MV-4-11 (cell line): ENCODE measurements around the gene OPN3.

Source experiments
- DNase-seq: peaks from one replicate; lab custom pipeline; 2025; lab: John Stamatoyannopoulos, UW

The OPN3 gene

DNA sequence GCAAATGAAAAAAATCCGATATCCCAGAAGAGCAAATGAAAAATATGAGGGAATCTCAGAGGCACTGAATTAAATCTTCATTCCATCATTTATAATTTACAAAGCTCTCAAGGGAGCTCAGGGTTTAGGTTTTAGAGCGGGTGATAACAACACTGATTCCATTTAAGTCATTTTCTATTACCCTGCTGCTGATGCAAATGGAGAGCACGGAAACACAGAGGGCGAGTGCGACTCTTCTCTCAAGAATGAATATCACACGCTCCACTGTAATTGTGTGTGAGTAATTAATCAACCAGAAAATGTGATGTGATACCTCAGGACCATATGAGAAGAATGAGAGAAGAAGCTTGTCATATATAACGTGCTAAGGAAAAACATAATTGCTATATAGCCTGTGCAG is 22.7 kb downstream of the OPN3 start:
- no peak for DNase-seq

DNA sequence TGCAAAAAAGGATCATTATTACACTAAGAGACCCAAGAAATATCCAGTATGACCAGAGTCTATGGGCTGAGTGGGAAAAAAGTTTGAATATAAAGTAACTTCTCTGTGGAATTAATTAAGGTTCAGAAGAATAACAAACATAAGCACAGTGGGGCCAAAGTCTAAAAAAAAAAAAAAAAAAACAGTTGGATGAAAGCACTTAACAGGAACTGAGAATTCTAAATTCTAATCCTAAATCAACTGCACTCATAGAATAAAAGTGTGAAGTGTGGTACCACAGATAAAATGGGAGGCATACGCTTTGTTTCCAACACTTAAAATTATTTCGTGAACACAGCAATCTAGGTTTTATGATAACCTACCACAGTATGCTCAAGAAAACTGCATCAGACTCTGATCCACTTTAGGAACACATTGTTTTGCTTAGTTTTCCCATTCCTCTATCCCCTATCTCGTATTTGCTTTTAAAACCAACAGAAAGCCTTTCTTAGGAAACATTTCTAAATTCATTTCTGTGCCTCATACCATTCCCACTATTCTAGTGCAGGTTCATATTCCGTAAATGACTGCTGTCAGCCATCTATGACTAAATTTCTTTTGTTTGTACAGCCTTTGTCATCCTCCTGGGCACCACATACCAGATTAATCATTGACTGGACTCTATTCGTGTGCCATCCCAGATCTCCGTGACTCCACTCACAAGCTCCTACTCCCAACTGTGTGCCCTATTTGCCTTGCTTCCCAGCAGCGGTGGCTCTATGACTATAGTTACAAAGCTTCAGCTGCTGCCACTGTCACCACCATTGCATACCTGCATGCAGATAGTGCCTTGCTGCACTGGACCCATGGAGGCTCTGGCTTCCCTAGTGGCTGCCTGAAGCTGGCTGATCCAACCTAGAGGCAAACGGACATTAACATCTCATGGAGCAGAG is 24.9 kb downstream of the OPN3 start:
- DNase-seq = peak; percentile 37

DNA sequence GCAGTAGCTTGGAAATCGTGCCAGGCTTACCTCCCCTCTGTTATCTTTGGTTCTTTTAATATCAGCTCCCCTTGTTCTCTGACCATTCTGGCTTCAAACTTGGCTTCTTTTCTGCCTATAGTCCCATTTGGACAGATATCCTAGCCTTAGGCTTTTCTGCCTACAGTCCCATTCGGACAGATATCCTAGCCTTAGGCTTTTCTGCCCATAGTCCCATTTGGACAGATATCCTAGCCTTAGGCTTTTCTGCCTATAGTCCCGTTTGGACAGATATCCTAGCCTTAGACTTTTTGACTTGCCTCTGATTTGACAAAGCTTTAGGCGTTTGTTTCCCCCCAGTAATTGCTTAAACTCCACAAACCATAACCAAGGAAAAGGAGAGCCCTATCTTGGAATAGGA is 25.6 kb downstream of the OPN3 start:
- no peak for DNase-seq

DNA sequence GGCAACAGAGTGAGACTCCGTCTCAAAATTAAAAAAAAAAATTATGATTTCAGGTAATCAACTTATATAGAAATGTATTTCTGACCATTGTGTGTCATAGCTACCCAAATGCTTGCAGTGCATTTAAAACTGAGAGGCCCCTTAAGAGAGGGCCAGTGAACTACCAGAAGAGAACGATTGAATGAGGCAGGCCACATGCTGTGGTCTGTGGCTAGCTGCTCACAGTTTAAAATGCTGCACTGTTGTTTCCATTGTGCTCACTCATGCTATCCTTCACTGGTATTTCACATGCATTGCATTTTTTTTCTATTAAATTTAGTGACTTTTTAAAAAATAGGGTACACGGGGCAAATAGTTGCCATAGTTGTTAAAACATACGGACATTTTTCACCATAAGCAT is 26.0 kb downstream of the OPN3 start:
- peak; percentile 31 for DNase-seq

DNA sequence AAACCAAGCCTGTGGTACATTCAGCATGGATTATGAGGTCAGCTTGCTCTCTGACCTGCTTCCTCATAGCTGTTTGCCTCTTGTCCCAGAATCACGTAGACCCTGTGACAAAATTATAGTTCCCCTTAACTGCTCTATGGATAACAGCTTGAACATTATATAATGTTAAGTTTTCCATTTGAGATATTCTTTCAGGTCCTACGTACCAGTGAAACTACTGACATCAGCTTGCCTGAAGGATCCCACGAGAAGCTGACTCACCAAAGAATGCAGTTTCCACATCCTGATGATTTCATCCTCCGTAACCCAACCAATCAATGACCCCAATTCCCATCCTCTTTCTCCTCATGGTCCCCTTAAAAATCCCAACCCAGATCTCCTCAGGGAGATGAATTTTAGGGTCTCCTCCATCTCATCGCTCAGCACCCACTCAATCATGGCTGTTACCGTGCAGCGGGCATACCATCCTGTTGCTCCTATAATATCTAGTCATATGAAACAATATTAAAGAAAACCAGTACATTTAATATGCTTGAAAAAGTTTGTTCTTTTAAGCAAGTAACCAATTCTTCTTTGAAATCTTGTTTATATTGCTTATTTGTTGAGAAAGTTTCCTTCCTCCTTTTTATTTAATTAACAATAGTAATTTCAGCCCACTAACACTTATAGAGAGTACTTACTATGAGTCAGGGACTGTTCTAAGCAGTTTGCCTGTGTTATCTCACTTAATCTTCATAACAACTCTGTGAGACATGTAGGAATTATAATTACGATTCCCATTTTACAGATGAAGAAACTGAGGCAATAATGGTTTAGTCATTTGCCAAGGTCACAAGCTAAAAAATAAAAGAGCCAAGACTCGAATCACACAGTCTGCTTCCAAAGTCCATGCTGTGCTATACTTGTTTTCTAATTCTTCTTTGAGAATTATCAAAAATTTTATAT is 27.4 kb downstream of the OPN3 start:
- peak; percentile 45 for DNase-seq

DNA sequence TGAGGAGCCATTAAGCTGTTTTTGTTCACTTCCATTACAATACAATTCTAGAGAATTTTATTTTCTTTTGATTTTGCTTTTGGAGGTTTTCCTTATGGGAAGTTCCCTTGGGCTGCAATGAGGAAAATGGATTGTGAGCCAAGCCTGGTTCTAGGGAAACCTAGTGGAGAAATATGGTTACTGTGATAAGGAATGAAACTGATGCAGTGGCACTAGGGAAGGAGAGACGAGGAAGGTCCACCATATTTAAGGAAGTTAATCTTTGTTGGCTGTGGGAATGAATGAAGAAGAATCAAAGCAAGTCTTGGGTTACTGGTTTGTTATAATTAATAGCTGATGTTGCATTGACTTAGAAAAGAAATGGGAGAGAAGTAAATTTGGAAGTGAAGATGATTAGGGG is 28.4 kb downstream of the OPN3 start:
- DNase-seq = no peak

DNA sequence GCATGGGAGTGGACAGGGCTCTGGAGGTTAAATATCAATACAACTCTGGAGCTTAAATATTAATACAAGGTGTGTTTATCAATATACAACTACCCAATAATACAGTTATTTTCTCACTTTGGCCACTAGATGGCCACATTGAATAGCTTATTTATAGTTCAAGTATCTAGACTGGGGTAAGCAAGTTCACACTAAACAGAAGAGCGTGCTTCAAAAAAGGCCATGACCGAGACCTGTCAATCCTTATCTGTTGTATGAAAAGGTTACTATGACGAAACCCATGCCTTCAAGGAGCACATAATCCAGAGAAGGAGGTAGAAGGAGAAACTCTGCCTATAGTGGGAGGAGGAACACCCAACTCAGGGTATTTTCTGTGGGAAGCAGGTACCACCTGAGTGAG is 29.1 kb downstream of the OPN3 start:
- peak; percentile 71 for DNase-seq

DNA sequence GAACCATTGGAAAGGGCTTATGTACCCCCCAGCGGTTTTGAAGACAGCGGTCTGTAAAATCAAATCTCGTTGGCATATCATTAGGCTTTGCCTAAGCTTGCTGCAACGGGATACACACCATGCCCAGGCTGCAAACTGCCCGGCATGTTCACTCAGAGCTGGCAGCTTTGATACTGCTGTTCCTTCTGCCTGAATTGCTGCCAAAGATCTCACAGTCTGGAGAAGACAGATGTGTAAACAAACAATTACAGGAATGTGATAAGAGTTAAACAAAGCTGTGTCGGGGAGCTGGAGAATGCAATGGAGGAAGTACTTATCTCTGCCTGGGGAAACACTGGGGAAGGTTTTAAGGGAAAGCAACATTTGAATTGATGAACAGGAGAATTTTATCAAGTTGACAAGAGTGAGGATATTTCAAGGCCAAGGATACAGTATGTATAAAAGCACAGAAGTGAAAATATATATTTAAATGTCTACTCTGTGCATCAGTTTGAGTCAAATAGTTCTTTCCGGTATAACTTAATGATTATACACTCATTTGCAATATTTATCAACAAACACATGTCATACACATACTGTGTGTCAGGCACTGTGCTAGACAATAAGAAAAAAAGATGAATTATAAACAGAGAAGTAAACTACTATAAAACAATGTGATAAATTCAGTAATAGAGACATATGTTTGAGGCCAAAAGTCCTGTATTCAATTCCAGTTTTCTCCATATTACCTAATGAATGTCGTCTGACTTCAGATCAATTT is 29.9 kb downstream of the OPN3 start:
- DNase-seq = no peak

DNA sequence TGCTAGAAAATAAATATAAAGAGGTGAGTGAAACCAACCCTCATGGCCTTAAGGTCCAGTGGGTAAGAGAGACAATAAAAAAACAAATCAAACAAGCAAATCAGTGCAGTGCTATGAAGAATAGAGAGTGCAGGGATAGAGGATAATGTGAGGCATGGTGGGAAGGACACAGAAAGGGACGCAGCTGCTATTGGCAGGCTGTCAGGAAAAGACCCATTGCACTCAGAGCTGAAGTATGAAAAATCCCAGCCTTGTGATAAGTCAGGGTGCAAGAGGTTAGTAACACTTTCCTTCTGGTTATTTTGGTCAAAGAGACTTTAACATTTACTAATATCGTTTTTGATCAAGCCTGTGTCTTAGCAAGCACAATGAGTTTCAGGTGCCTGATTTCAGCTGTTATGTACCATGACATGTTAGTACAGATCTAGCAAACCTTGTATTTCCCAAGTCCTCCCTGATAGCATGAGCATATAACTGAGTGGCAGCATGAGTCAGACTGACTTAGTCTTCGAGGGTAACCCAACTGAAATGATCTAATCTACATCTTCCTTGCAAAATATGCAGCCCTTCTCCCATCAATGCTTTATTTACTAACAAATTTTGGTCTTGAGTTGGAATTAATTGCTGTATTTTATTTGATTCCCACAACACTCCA is 31.7 kb downstream of the OPN3 start:
- DNase-seq = peak; percentile 13

DNA sequence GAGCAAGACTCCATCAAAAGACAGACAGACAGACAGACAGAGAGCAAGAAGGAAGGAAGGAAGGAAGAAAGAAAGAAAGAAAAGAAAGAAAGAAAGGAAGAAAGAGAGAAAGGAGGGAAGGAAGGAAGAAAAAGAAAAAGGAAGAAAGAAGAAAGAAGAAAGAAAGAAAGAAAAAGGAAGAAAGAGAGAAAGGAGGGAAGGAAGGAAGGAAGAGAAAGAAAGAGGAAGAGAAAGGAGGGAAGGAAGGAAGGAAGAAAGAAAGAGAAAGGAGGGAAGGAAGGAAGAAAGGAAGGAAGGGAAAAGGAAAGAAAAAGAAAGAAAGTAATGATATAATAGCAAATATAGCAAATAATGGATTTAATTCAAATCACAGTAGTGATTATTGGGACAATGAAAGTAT is 32.7 kb downstream of the OPN3 start:
- DNase-seq = no peak

DNA sequence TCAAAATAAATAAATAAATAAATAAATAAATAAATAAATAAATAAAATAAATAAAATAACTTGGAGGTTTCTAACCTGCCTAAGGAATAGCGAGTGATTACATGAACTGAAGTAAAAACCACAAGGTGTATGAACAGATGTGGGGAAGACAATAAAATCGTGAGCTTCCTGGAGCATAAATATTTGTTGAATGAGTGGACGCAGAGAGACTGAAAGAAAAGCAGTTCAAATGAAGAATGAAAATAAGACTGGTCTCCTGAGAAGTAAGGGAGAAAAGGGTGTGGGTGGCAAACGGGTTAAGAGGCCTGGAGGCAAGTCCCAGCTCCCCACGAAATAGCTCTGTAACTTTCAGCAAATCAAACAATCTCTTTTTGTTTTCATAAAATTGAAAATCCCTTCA is 33.6 kb downstream of the OPN3 start:
- DNase-seq = no peak

DNA sequence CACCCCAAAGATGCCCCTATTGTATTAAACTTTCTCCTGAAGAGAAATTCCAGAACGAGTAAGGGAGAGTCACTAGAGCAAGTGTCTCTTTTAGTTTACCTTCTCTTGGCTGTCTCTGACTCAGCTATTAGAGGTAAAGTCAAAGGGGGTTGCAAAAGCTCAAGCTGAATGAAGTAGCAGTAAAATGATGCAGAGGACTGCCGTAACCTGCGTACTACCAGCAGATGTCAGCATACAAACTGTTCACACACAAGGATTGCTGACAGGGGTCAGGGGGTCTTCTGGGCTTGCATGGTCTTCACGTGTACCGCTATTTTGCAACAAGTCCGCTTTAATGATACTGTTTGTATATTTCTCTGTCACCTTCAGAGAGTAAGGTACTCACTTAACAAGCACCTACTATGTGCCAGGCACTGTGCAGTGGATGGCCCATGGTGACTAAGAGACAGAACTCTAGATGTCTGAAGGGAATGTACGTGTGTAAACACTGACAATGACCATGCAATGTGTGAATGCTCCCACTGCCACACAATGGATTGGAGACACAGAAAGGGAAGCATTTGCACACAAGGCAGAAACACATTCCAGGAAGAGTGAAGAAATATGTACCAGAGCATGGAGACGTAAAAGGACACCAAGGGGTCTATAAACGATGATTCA is 34.9 kb downstream of the OPN3 start:
- DNase-seq = peak; percentile 30

DNA sequence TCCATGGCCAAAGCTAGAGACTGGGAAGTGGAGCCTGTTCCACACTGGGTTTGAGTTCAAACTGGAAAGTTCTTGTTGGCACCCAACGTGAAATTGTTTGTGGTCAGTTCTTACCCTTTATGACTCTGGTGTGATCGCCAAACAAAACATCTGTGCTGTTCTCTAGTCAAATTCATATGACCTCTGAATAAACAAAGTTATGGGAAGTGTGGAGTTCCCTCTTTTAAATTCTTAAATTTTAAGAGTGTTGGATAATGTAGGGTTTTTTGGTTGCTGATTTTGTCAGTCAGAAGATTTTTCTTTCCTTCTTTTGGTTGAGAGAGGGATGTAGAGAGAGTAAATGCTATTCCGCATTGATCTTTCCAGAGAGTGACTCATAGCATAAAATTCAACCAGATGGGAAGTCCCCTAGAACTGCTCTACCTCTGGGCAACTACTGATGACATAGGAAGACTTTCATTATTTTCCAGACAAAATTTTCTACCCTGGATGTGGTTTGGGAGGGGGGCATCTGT is 36.4 kb downstream of the OPN3 start:
- DNase-seq = peak; percentile 31

DNA sequence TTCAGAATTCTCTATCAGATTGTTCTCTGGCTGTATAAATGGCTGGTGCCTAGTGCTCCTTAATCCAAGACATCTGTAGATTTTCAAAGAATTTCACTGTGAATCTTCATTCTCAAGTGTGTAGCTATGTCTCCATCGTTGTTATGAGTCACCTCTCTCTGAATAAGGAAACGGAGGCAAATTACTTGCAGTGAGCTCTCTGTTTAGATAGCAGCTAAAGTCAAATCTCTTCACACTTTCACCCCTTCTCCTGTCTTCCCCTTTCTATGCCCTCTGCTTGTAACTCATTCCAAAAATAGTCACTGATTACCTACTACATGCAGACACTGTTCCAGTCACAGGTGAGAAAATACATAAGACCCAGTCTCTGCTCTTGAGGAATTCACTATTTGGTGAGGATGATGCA is 39.7 kb downstream of the OPN3 start:
- peak; percentile 42 for DNase-seq

DNA sequence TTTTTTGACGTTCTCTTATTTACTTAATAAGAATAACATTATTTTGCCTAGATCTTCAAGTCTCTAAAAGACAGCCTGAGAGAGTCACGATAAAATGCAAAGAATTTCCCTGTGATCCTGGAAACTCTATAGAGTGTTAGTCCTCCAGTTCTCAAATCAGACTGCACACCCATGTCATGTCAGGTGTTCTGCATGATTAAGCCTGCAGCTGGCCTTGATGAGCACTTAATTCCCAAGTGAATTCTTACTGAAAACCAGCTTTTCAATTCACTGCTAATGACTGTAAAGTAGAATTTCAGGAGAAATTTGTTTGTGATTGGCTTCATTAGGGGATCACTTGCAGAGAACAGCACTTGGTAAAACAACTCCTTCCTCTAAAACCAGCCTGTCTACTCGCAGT is 41.9 kb downstream of the OPN3 start:
- no peak for DNase-seq

DNA sequence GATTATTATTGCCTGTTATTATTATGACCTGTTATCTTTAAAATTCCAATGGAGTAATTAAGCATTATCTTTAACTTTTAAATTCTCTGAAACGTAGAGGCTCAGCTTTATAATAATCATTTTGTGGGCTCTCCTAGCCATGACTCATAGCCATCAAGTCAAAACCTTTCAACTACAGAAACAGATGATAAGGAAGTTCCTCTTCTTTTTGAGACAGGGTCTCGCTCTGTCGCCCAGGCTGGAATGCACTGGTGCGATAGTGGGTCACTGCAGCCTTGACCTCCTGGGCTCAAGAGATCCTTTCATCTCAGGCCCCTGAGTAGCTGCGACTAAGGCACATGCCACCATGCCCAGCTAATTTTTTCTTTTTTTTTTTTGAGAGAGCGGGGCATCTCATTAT is 43.5 kb downstream of the OPN3 start:
- DNase-seq = peak; percentile 34

DNA sequence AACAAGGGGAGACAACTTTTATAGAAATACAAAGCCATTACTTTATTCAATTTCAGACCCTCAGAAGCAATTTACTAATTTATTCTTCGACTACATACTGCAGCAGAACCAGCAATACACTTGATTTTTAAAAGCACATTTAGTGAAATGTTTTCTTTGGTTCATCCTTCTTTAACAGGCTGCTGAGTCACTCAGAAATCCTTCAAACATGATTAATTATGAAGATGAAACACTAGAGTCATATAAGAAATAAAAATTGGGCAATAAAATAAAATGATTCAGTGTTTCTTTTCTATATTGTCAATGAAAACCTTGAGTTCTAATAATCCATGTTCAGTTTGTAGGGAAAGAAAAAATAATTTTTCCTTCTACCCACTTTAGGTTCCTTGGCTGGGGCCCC is 47.0 kb downstream of the OPN3 start:
- DNase-seq = no peak

DNA sequence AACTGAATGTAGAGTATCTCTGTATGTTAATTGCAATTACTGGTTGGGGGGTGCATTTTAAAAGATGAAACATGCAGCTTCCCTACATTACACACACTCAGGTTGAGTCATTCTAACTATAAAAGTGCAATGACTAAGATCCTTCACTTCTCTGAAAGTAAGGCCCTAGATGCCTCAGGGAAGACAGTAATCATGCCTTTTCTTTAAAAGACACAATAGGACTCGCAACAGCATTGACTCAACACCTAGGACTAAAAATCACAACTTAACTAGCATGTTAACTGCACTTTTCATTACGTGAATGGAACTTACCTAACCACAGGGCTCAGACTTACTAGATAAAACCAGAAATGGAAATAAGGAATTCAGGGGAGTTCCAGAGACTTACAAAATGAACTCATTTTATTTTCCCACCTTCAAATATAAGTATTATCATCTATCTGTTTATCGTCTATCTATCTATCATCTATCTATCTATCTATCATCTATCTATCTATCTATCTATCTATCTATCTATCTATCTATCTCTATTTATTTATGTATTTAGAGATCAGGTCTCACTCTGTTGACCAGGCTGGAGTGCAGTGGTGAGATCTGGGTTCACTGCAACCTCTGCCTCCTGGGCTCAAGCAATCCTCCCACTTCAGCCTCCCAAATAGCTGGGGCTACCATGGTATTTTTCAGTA is 47.8 kb downstream of the OPN3 start:
- peak; percentile 56 for DNase-seq

DNA sequence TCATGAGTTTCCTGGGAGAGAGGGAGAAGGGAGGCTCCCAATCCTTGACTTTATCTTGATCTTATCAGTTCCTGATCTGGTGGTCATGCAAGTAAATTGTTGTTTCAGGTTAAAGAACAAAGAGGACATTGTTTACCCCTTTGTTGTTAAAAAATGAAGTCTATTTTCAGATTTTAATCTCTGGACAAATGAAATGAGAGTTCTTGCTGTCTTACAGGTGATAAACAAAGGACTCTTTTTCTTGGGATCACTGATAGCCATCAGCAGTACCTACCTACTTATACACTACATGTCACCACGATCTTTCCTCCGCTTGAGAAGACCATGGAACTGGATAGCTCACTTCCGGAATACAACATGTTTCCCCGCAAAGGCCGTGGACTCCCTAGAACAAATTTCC is 48.4 kb downstream of the OPN3 start:
- DNase-seq = no peak

DNA sequence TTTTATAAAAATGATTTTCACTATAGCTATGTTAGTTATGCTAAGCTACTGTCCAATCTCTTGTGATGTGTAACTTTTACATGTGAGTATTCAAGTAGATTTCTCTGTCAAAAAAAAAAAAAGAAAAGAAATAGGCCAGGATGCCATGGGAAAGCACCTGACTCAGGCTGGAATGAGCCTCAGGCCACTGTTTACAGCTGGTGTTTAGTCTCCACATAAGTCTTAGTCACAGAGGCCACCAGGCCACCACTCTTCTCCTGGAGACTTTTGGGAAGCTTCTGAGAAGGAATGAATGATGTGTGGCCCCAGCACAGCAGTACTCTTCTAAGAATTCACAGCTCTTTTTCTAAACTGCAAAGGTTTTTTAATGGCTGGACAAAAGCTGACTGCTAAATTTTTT is 48.9 kb downstream of the OPN3 start:
- no peak for DNase-seq
